Right lobe of liver (tissue), 4 donors: Measurements from ENCODE around the gene EOGT.

Experiments used
- POLR2A ChIP-seq: fragments of 450-650 bp; IDR thresholded peaks from one replicate; pipeline ENCODE4 v1.6.1; 2017; ENCODE audit warnings: antibody characterized with exemption, mild to moderate bottlenecking
- TF ChIP-seq, protein P1 (sequence below), 4 donors: fragments of 200-600 bp in 3 of 4; fragments of 450-650 bp in 1 of 4; IDR thresholded peaks; one replicate each; pipeline versions ENCODE4 v1.5.1 to v1.8.0; 2016 to 2022; ENCODE audit warnings: antibody characterized with exemption in 4 of 4, mild to moderate bottlenecking in 2 of 4
- donor health status: DM: no; HTN: no; CAD: no.
- donor health status: DM: no; HTN: no; CAD: no.
- donor health status: DM: no; HTN: yes; CAD: no.

DNA sequence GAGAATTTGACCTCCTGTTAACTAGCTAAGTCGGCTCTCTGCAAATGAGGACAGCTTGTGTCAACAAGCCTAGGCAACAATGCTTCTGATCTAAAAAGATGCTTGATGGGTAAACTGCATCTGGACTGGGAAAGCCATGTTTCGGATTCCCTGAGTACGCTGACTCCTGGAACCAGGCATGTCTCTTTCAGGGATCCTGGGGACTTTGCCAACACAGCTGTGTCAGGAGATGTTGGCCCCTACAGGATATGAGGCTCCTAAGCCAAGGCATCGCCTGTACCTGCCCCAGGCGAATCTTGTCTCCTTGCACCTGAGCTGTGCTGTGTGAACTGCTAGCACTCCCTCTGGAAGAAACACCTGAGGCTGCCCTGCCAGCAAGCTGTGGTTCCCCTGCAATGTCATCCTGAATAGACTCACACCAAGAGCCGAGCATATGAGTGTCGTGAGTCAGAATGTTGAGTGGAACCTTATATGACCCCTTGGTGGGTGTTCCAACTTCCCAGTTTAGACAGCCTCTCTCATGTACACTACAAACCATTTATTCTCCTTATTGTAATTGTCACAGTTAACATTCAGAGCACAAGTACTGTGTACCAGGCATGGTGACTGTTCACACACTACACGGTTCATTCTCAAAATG is 17.0 kb downstream of the EOGT start:
- TF ChIP-seq, protein P1, sequence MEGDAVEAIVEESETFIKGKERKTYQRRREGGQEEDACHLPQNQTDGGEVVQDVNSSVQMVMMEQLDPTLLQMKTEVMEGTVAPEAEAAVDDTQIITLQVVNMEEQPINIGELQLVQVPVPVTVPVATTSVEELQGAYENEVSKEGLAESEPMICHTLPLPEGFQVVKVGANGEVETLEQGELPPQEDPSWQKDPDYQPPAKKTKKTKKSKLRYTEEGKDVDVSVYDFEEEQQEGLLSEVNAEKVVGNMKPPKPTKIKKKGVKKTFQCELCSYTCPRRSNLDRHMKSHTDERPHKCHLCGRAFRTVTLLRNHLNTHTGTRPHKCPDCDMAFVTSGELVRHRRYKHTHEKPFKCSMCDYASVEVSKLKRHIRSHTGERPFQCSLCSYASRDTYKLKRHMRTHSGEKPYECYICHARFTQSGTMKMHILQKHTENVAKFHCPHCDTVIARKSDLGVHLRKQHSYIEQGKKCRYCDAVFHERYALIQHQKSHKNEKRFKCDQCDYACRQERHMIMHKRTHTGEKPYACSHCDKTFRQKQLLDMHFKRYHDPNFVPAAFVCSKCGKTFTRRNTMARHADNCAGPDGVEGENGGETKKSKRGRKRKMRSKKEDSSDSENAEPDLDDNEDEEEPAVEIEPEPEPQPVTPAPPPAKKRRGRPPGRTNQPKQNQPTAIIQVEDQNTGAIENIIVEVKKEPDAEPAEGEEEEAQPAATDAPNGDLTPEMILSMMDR (IDR thresholded peaks at IDR 0.05) = no peak
- TF ChIP-seq POLR2A = no peak
